HUES64 (cell line): Measurements from ENCODE around the gene SPDYE16. TPM values are rescaled to one million over a fixed set of nuclear protein-coding genes. Genes with fewer than 3 reads are reported as not detected.
"Not testable (repeated sequence)": the region's sequence is repeated elsewhere in the genome, so short reads cannot be mapped to it uniquely, and the experiment has no call there.

Experiments used
- H3K27ac ChIP-seq: 2 replicates; pipeline ENCODE4 v1.7.0; 2013; ENCODE audit warnings: low read depth, low read length, inconsistent platforms
- H3K27me3 ChIP-seq: 2 replicates; pipeline ENCODE4 v1.6.1; 2013; ENCODE audit warnings: mild to moderate bottlenecking, low read length; ENCODE audit not compliant: insufficient read depth
- H3K36me3 ChIP-seq: 2 replicates; pipeline ENCODE4 v1.6.1; 2013; ENCODE audit warnings: mild to moderate bottlenecking, low read length; ENCODE audit not compliant: insufficient read depth
- H3K4me1 ChIP-seq: 2 replicates; pipeline ENCODE4 v1.6.1; 2013; ENCODE audit warnings: mild to moderate bottlenecking, low read length, moderate library complexity; ENCODE audit not compliant: insufficient read depth
- H3K4me3 ChIP-seq: 2 replicates; pipeline ENCODE4 v1.5.1; 2013; ENCODE audit warnings: mild to moderate bottlenecking, low read length, moderate library complexity
- H3K9ac ChIP-seq: 2 replicates; pipeline ENCODE4 v1.6.1; 2013; ENCODE audit warnings: mild to moderate bottlenecking, low read depth, low read length
- H3K9me3 ChIP-seq: 2 replicates; pipeline ENCODE4 v1.6.1; 2013; ENCODE audit warnings: low read depth, low read length; ENCODE audit not compliant: insufficient read depth
- WGBS: fragments of 150-250, 120-280 bp; methylation state at CpG from one replicate; pipeline ENCODE4 v1.1.7; 2013; ENCODE audit warnings: missing lambda C conversion rate; 5-methylcytosine and 5-hydroxymethylcytosine counted together
- polyA plus RNA-seq, 2 experiments: library from polyadenylated mRNA; stranded (reverse); fragments of 50-300 nt; gene quantifications; one replicate each; pipeline ENCODE4 v1.2.3, GENCODE V29; 2013

SPDYE16 gene
- not detected for polyA plus RNA-seq (2013, experiment 1 of 2)
- polyA plus RNA-seq (2013, experiment 2 of 2), result not detected

- no CpG with 5 or more reads among the region's 8 CpGs for WGBS
- not testable (repeated sequence) for H3K9me3 ChIP-seq, H3K27me3 ChIP-seq, H3K4me3 ChIP-seq, H3K27ac ChIP-seq, H3K36me3 ChIP-seq, H3K9ac ChIP-seq, H3K4me1 ChIP-seq
Observed at GRCh38 chr7:76543197-76543596, at the start of gene SPDYE16. Gene SPDYE16 (minus strand): TSS chr7:76543297. CDS start chr7:76541459, 1,838 bp downstream.

GRCh38 chr7:76592694-76593093 is 49.6 kb upstream of the SPDYE16 start:
- H3K36me3 ChIP-seq, H3K27ac ChIP-seq, H3K9me3 ChIP-seq, H3K27me3 ChIP-seq, H3K9ac ChIP-seq, H3K4me3 ChIP-seq, H3K4me1 ChIP-seq: not testable (repeated sequence)
- 80% methylated on average over 1 of the region's 2 CpGs for WGBS

- not testable (repeated sequence) for H3K9ac ChIP-seq, H3K27me3 ChIP-seq, H3K4me1 ChIP-seq, H3K4me3 ChIP-seq, H3K9me3 ChIP-seq, H3K36me3 ChIP-seq, H3K27ac ChIP-seq
- WGBS, result 96% methylated on average over 2 of the region's 2 CpGs
Observed at GRCh38 chr7:76591602-76592304, 48.7 kb upstream of the SPDYE16 start.

- not testable (repeated sequence) for H3K9ac ChIP-seq, H3K27ac ChIP-seq, H3K4me1 ChIP-seq, H3K9me3 ChIP-seq, H3K4me3 ChIP-seq, H3K36me3 ChIP-seq, H3K27me3 ChIP-seq
- 89% methylated on average over 2 of the region's 3 CpGs for WGBS
Observed at GRCh38 chr7:76591033-76591432, 47.9 kb upstream of the SPDYE16 start.

GRCh38 chr7:76588586-76588985 is 45.5 kb upstream of the SPDYE16 start:
- no CpG with 5 or more reads among the region's 1 CpG for WGBS
- H3K4me1 ChIP-seq, H3K9ac ChIP-seq, H3K27me3 ChIP-seq, H3K36me3 ChIP-seq, H3K4me3 ChIP-seq, H3K27ac ChIP-seq, H3K9me3 ChIP-seq: not testable (repeated sequence)

GRCh38 chr7:76586585-76587315 is 43.7 kb upstream of the SPDYE16 start:
- H3K27me3 ChIP-seq, H3K36me3 ChIP-seq, H3K9ac ChIP-seq, H3K4me3 ChIP-seq, H3K4me1 ChIP-seq, H3K9me3 ChIP-seq, H3K27ac ChIP-seq: not testable (repeated sequence)
- WGBS, result 97% methylated on average over 2 of the region's 2 CpGs

GRCh38 chr7:76583636-76584281 is 40.7 kb upstream of the SPDYE16 start:
- H3K4me1 ChIP-seq, H3K4me3 ChIP-seq, H3K27me3 ChIP-seq, H3K36me3 ChIP-seq, H3K9me3 ChIP-seq, H3K27ac ChIP-seq, H3K9ac ChIP-seq: not testable (repeated sequence)
- WGBS, result 95% methylated on average over 5 of the region's 5 CpGs

GRCh38 chr7:76582848-76583631 is 39.9 kb upstream of the SPDYE16 start:
- no CpG with 5 or more reads among the region's 2 CpGs for whole genome bisulfite sequencing
- not testable (repeated sequence) for H3K27ac ChIP-seq, H3K27me3 ChIP-seq, H3K36me3 ChIP-seq, H3K9ac ChIP-seq, H3K9me3 ChIP-seq, H3K4me1 ChIP-seq, H3K4me3 ChIP-seq

- not testable (repeated sequence) for H3K27ac ChIP-seq, H3K9ac ChIP-seq, H3K4me3 ChIP-seq, H3K27me3 ChIP-seq, H3K9me3 ChIP-seq, H3K4me1 ChIP-seq, H3K36me3 ChIP-seq
- 85% methylated on average over 2 of the region's 3 CpGs for WGBS
Observed at GRCh38 chr7:76575919-76576655, 33.0 kb upstream of the SPDYE16 start.

- H3K36me3 ChIP-seq, H3K27me3 ChIP-seq, H3K4me1 ChIP-seq, H3K9ac ChIP-seq, H3K27ac ChIP-seq, H3K9me3 ChIP-seq, H3K4me3 ChIP-seq: not testable (repeated sequence)
- no CpG with 5 or more reads among the region's 2 CpGs for WGBS
Observed at GRCh38 chr7:76575431-76575830, 32.3 kb upstream of the SPDYE16 start.
